ENCODE data around the gene KCNMA1.
"Not testable (repeated sequence)": the region's sequence is repeated elsewhere in the genome, so short reads cannot be mapped to it uniquely, and the experiment has no call there.

DNA sequence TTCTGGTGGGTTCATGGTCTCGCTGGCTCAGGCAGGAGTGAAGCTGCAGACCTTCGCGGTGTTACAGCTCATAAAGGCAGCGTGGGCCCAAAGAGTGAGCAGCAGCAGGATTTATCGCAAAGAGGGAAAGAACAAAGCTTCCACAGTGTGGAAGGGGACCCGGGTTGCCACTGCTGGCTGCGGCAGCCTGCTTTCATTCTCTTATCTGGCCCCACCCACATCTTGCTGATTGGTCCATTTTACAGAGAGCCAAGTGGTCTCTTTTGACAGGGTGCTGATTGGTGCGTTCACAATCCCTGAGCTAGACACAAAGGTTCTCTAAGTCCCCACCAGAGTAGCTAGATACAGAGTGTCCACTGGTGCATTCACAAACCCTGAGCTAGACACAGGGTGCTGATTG is 47.9 kb downstream of the KCNMA1 start:
- TF ChIP-seq, protein P1, sequence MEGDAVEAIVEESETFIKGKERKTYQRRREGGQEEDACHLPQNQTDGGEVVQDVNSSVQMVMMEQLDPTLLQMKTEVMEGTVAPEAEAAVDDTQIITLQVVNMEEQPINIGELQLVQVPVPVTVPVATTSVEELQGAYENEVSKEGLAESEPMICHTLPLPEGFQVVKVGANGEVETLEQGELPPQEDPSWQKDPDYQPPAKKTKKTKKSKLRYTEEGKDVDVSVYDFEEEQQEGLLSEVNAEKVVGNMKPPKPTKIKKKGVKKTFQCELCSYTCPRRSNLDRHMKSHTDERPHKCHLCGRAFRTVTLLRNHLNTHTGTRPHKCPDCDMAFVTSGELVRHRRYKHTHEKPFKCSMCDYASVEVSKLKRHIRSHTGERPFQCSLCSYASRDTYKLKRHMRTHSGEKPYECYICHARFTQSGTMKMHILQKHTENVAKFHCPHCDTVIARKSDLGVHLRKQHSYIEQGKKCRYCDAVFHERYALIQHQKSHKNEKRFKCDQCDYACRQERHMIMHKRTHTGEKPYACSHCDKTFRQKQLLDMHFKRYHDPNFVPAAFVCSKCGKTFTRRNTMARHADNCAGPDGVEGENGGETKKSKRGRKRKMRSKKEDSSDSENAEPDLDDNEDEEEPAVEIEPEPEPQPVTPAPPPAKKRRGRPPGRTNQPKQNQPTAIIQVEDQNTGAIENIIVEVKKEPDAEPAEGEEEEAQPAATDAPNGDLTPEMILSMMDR (IDR thresholded peaks at IDR 0.05): not testable (repeated sequence)
- not testable (repeated sequence) for TF ChIP-seq POLR2A (IDR thresholded peaks at IDR 0.05); POLR2AphosphoS5 (IDR thresholded peaks at IDR 0.05; ENCODE audit: insufficient read depth in 1 of 2, low read depth in 1 of 2)

All from vagina (tissue), 2 donors.